Stimulated activated CD4-positive, alpha-beta T cell treated with anti-CD3 and anti-CD28 coated beads, Interleukin-2, amount 100 ng/mL, for 4 hours (primary cell): ENCODE results near the gene EFNA5.
"Not testable (repeated sequence)": the region's sequence is repeated elsewhere in the genome, so short reads cannot be mapped to it uniquely, and the experiment has no call there.

ENCODE experiments used
- DNase-seq: peaks from one replicate; pipeline ENCODE4 v3.0.0-alpha.2; 2020; ENCODE audit warnings: low read depth

EFNA5 gene

DNA sequence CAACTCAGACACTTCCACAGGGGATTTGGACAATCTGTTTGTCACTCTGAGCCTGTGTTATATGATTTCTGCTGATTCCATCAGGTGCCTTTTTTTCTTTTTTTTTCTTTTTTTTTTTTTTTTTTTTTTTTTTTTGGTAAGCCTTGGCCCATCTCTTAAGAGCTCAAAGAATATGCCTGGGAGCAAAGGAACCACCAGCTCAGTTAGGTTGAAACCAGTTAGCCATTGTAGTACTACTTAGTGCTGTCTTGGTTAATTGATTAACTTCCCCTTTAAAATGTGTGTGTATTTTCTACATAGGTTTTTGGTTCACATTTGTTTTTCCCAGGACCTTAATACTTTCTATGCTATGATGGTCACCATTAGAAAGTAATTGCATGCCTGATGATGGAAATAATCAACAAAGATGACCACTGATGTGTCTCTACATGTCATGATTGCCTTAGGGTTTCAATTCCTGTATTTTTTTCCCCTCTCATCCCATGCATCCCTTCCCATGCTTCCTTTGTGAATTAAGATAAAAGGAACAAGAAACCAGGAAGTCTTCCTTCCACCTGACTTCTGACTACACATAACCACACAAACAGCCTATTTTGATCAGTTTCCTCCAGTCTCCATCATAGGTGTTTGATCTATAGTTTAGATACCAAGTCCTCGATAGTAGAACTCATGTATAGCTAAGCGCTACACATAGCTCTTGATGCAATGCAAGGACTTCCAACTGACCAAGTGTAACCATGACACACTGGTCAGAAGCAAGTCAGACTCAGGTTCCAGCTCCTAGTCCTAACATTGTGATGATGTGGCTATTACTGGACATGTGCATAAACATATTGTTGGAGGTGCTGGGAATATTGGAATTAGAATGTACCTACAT is 306.1 kb downstream of the EFNA5 start:
- DNase-seq: no peak

DNA sequence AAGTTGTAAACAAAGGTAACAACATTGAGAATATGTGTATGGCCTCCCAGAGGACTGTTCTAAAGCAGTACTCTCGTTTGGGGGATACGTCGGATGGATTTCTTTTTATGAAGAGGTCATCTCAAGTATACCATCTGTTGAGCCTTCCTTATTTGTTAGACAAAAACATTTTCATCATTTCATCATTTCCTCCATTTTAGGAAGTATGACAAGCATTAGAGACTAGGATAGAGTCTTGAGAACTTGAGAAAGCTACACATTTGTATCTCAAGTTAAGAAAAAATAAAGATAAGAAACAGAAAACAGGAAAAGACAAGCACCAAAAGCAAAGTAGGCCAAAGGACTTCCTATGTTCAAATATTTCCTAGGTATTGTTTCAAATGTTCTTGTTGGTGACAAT is 307.0 kb downstream of the EFNA5 start:
- no peak for DNase-seq

GRCh38 chr5:107361945-107362344 is 308.8 kb downstream of the EFNA5 start:
- DNase-seq: no peak

DNA sequence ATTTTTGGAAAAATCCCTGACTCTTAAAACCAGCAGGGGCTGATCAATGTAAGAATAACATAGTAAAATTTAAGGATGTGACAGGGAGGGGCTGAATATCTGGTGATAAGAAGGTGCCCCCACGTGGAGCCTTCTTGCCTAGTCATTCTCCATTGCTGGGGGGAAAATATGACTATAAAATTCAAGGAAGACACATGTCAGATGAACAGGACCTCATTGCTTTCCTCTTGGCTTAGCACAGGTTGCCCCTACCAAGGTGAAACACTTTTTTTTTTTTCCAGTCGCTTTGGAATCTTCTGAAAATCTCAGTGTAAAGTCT is 310.9 kb downstream of the EFNA5 start:
- DNase-seq: no peak

- no peak for DNase-seq
Measured at GRCh38 chr5:107359033-107359915, 311.5 kb downstream of the EFNA5 start.

DNA sequence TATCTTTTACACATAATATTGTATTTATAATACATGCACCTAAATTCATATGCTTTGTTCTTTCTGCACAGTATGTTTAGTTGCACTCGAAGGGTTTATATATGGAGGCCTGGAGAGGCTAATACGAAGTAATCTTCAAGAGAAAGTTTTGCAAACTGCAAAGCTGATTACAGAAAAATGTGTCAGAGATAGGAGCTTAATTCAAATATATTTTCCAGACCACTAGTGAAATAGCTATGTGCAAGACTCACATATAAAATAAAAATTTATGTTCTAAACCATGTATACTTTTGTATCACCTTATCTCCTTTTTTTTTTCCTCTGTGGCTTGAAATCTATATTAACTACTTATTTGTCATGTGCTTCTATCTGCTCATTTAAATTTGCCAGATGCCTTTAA is 313.8 kb downstream of the EFNA5 start:
- no peak for DNase-seq

- DNase-seq: no peak
Measured at GRCh38 chr5:107352576-107352975, 318.2 kb downstream of the EFNA5 start.

DNA sequence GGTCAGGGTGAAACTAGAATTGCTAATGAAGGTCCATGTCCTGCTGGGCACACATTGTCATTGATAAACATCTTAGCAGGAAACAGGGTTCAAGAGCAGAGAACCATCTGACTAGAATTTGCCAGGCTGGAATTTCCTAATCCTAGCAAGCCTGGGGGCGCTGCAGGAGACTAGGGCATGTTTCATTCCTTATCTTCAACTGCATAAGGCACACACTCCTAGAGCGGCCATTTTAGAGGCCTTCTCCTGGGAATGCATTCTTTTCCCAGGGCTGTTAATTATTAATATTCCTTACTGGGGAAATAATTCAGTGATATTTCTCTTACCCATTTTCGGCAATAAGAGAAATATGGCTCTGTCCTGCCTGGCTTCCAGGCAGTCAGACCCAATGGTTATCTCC is 324.2 kb downstream of the EFNA5 start:
- DNase-seq: not testable (repeated sequence)

DNA sequence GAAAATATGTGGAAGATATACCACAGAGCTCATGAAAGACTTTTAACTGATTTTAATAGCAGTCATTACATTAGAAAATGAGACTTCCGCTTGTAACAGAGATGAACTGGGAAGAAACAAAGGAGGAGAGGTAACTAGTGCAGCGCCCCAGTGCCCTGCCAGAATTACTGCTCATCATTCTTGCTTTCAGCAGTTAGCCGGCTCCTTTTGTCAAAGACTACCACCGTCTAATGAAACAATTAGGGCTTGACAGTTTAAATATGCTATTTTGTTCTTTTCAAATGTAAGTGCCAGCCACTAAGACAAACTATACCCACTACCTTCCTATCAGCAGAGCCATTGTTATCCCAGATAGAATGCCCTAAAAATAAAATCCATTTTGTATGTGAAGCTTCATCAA is 328.4 kb downstream of the EFNA5 start:
- DNase-seq: no peak

GRCh38 chr5:107341376-107342084 is 329.2 kb downstream of the EFNA5 start:
- DNase-seq: no peak

- DNase-seq: no peak
Measured at GRCh38 chr5:107340631-107341030, 330.1 kb downstream of the EFNA5 start.

DNA sequence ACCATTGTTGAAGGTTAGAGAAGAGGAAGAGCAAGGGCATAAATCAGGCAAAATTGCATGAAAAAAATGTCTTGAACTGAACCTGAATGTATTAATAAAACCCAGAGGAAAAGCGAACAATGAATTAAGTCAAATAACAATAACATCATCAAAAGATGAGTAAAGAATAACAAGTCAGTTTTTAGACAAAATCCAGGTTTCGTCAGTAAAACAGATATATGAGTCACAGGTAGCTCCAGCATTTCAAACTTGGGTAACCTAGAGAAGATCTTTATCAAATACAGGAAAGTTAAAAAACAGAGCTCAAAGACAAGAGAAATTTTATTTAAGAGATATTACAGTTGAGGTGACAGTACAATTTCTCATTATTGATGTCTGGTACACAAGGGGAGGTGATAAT is 332.4 kb downstream of the EFNA5 start:
- DNase-seq: no peak

DNA sequence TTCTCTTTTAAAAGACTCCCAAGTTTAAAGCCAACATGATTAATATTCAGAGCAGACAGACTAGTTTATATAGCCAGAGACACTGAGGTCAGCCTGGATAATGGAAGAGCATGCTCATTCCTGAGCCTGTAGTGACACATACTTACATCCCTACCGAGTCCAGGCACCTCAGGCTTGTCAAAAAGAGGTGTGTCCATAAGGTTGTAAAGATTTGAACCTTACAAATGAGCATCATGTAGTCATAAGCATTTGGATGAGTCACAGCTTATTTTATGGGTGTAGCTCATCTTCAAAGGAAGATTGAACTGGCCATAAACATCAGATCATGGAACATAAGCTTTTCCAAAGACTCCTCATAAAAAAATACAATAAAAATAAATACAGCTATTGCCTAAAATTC is 333.5 kb downstream of the EFNA5 start:
- no peak for DNase-seq

- DNase-seq: no peak
Measured at GRCh38 chr5:107331882-107332281, 338.9 kb downstream of the EFNA5 start.

DNA sequence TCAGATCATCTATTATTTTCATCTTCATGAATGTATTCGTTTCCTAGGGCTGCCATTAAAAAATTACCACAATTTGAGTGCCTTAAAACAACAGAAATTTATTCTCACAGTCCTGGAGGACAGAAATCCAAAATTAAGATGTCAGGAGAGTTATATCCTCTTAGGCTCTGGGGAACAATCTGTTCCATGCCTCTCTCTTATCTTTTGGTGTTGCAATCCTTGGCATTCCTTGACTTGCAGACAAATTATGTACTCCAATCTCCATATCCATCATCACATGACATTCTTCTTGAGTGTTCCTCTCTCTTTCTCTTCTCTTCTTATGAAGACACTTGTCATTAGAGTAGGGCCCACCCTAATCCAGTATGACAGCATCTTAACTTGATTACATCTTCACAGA is 339.4 kb downstream of the EFNA5 start:
- no peak for DNase-seq

DNA sequence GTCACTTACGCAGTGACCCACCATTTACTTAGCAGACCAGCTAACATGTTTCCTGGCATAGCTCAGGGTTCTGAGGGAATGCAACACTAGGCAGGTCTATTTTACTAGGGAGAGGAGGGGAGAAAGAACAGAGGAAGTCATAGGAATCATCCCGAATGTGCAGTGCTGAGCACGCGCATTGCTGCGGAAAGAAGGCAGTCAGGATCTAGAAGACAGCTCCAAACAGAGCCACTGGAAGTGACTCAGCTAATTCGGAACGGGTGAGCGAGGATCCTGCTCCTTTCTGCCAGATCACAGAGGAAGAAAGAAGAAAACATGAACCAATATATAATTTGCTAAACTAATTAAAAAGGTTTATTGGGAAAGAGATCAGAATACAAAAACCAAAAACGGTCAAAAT is 339.8 kb downstream of the EFNA5 start:
- DNase-seq: no peak

GRCh38 chr5:107329850-107330249 is 340.9 kb downstream of the EFNA5 start:
- DNase-seq: no peak
